Upper lobe of left lung (tissue), 6 donors: Measurements from ENCODE around the gene FBXL20. TPM values are rescaled to one million over a fixed set of nuclear protein-coding genes. Genes with fewer than 3 reads are reported as not detected.

ENCODE experiments used
- ATAC-seq, 2 donors: fragments of 200-7000 bp; cut with Tn5 transposase; one replicate each; pipeline ENCODE4 v1.9.1; 2022; ENCODE audit warnings: mild to moderate bottlenecking in 2 of 2, moderate library complexity in 2 of 2; ENCODE audit not compliant: low FRiP score in 2 of 2
- DNase-seq, 2 donors: peaks; one replicate each; pipeline ENCODE4 v3.0.0-alpha.2; 2019 to 2020
- H3K27ac ChIP-seq, 4 donors: fragments of 200-600 bp; sonication (generic); one replicate each; pipeline ENCODE4 v1.5.1; 2016 to 2019
- H3K27me3 ChIP-seq, 4 donors: fragments of 200-600 bp; sonication (generic); one replicate each; pipeline ENCODE4 v1.5.1; 2017 to 2019
- H3K36me3 ChIP-seq, 4 donors: fragments of 200-600 bp; sonication (generic); one replicate each; pipeline ENCODE4 v1.5.1; 2016 to 2019
- H3K4me1 ChIP-seq, 4 donors: fragments of 200-600 bp; sonication (generic); one replicate each; pipeline ENCODE4 v1.5.1; 2018 to 2019
- H3K4me3 ChIP-seq, 4 donors: fragments of 200-600 bp; sonication (generic); one replicate each; pipeline ENCODE4 v1.5.1; 2017 to 2019; ENCODE audit warnings: mild to moderate bottlenecking in 2 of 4, moderate library complexity in 1 of 4
- H3K9me3 ChIP-seq, 4 donors: fragments of 200-600 bp; sonication (generic); one replicate each; pipeline ENCODE4 v1.5.1; 2018 to 2019
- EP300 ChIP-seq, 4 donors: sonication (generic); formaldehyde crosslinking; IDR thresholded peaks; one replicate each; pipeline ENCODE4 v1.5.1; 2017; ENCODE audit warnings: antibody characterized with exemption in 4 of 4, control low read depth in 2 of 4
- POLR2A ChIP-seq, 4 donors: fragments of 450-650 bp; IDR thresholded peaks; one replicate each; pipeline ENCODE4 v1.5.1; 2016 to 2017; ENCODE audit warnings: antibody characterized with exemption in 4 of 4, mild to moderate bottlenecking in 2 of 4
- POLR2AphosphoS5 ChIP-seq, 2 donors: sonication (generic); formaldehyde crosslinking; IDR thresholded peaks; one replicate each; pipeline ENCODE4 v1.5.1; 2017; ENCODE audit warnings: antibody characterized with exemption in 2 of 2
- WGBS, 2 donors: methylation state at CpG; one replicate each; pipeline ENCODE4 v1.1.5; 2017 to 2018; 5-methylcytosine and 5-hydroxymethylcytosine counted together
- total RNA-seq, 6 donors: library from RNA; depleted of rRNA in 4 of 6; stranded (reverse); fragments of >200 nt in 4 of 6; gene quantifications; one replicate each; pipeline versions ENCODE4 v1.1.0 to v1.2.1, GENCODE V29; 2016 to 2021
- TF ChIP-seq, protein P1 (sequence below), 6 experiments: fragments of 450-650 bp in 4 of 6; fragments of 200-600 bp in 2 of 6; sonication (generic) in 2 of 6; IDR thresholded peaks; one replicate each; pipeline ENCODE4 v1.5.1; 2016 to 2019; ENCODE audit warnings: antibody characterized with exemption in 6 of 6
- donor health status: DM: no; HTN: no; CAD: no; lungs with moderate emphysema.
- donor health status: DM: no; HTN: yes; CAD: no; lungs with severe emphysema.

Gene FBXL20
- total RNA-seq, 6 donors from 2014 or later = 7.6 to 53.4 (median 30.4) TPM

DNA sequence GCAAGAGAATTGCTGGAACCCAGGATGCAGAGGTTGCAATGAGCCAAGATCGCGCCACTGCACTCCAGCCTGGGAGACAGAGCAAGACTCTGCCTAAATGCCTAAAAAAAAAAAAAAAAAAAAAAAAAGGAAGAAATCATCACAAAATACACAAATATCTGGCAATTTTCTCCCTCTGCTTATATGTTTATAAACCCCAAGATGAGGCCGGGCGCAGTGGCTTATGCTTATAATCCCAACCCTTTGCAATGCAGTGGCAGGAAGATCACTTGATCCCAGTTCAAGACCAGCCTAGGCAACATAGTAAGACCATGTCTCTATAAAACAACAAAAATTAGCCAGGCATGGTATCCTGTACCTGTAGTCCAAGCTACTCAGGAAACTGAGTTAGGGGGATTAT is 28.2 kb upstream of the FBXL20 start:
- no peaks in the 10 kb centered on the region for H3K4me1 ChIP-seq
- ATAC-seq (no peak), DNase-seq (no peak)
- TF ChIP-seq, protein P1, sequence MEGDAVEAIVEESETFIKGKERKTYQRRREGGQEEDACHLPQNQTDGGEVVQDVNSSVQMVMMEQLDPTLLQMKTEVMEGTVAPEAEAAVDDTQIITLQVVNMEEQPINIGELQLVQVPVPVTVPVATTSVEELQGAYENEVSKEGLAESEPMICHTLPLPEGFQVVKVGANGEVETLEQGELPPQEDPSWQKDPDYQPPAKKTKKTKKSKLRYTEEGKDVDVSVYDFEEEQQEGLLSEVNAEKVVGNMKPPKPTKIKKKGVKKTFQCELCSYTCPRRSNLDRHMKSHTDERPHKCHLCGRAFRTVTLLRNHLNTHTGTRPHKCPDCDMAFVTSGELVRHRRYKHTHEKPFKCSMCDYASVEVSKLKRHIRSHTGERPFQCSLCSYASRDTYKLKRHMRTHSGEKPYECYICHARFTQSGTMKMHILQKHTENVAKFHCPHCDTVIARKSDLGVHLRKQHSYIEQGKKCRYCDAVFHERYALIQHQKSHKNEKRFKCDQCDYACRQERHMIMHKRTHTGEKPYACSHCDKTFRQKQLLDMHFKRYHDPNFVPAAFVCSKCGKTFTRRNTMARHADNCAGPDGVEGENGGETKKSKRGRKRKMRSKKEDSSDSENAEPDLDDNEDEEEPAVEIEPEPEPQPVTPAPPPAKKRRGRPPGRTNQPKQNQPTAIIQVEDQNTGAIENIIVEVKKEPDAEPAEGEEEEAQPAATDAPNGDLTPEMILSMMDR (IDR thresholded peaks at IDR 0.05) = no peak
- no peak for TF ChIP-seq EP300 (IDR thresholded peaks at IDR 0.05)
- no peak for TF ChIP-seq POLR2AphosphoS5 (IDR thresholded peaks at IDR 0.05)
- no peak for TF ChIP-seq POLR2A (IDR thresholded peaks at IDR 0.05)
- no peak overlapping the region for H3K27ac ChIP-seq
- H3K9me3 ChIP-seq = no peaks in the 10 kb centered on the region
- H3K4me3 ChIP-seq = no peak overlapping the region
- H3K27me3 ChIP-seq = no peaks in the 10 kb centered on the region
- peaks cover 35 to 100% (median 87%) of the 10 kb centered on the region in 4 donors for H3K36me3 ChIP-seq
- WGBS, 2 donors = 97% methylated on average over 4 of the region's 4 CpGs

- Histone ChIP-seq H3K4me1 (no peaks in the 10 kb centered on the region), H3K36me3 (peaks cover 39 to 95% (median 76%) of the 10 kb centered on the region in 4 donors), H3K27me3 (no peaks in the 10 kb centered on the region), H3K4me3 (no peak overlapping the region), H3K9me3 (no peaks in the 10 kb centered on the region), H3K27ac (no peak overlapping the region)
- 88 to 91% methylated on average over 1 of the region's 1 CpG for WGBS, 2 donors
- no peak for DNase-seq
- TF ChIP-seq, protein P1 (IDR thresholded peaks at IDR 0.05) = no peak
- TF ChIP-seq EP300 (IDR thresholded peaks at IDR 0.05) (no peak), POLR2AphosphoS5 (IDR thresholded peaks at IDR 0.05) (no peak), POLR2A (IDR thresholded peaks at IDR 0.05) (no peak)
- ATAC-seq = no peak
Observed at GRCh38 chr17:39416141-39416540, 14.7 kb upstream of the FBXL20 start.

- no peak for ATAC-seq
- Histone ChIP-seq H3K27ac (no peak overlapping the region), H3K9me3 (no peaks in the 10 kb centered on the region), H3K27me3 (no peaks in the 10 kb centered on the region), H3K36me3 (peaks cover 24 to 93% (median 70%) of the 10 kb centered on the region in 4 donors), H3K4me1 (no peaks in the 10 kb centered on the region), H3K4me3 (no peak overlapping the region)
- 95 to 97% methylated on average over 10 to 13 of the region's 13 CpGs for WGBS, 2 donors
- no peak for TF ChIP-seq POLR2A (IDR thresholded peaks at IDR 0.05)
- no peak for TF ChIP-seq POLR2AphosphoS5 (IDR thresholded peaks at IDR 0.05)
- no peak for TF ChIP-seq EP300 (IDR thresholded peaks at IDR 0.05)
- TF ChIP-seq, protein P1 (IDR thresholded peaks at IDR 0.05) = no peak
- DNase-seq = no peak
Observed at GRCh38 chr17:39410279-39410678, 8.9 kb upstream of the FBXL20 start.

DNA sequence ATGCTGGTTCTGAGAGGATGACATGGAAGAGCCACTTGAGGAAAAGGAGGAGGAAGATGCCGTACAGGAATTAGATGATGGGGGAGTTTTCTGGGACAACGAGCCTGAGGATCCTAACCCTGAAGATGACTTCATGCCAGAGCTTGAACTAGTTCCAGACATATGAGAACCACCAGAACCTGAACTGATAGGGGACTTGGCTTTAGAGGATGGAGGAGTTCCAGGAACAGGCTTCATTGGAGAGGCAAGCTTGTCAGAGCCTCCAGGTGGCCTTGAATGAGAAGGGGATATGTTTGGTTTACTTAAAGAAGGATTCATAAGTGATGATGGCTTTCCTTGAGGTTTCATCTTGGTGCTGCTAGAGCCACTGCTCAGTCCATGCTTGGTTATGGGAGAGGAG is 6.9 kb upstream of the FBXL20 start:
- no peak for ATAC-seq
- TF ChIP-seq POLR2AphosphoS5 (IDR thresholded peaks at IDR 0.05) = no peak
- no peak for TF ChIP-seq POLR2A (IDR thresholded peaks at IDR 0.05)
- TF ChIP-seq, protein P1 (IDR thresholded peaks at IDR 0.05) = no peak
- TF ChIP-seq EP300 (IDR thresholded peaks at IDR 0.05) = no peak
- H3K36me3 ChIP-seq = peaks cover 14 to 79% (median 59%) of the 10 kb centered on the region in 4 donors

DNA sequence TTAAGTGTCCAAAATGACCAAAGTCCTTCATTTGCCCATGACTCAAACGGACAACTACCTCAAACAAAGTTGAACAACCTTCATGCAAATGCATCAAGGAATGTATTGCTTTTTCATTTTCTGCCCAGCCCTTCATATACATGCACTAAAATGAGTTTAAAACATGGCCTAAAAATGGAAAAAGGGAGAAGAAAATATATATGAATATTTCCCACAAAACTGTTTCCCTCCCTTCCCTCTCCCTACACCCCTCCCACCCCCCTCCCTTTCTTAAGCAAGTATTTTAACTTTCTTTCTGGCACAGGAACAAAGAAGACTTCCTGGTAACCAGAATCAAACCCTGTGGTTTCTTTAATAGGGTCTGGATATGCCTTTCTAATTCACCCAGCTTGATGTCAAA is 5.5 kb upstream of the FBXL20 start:
- Histone ChIP-seq H3K36me3 (peaks cover 9 to 65% (median 48%) of the 10 kb centered on the region in 4 donors), H3K27me3 (no peaks in the 10 kb centered on the region), H3K4me3 (no peak overlapping the region), H3K27ac (no peak overlapping the region), H3K4me1 (peaks cover 0 to 5% (median 4%) of the 10 kb centered on the region in 4 donors), H3K9me3 (no peaks in the 10 kb centered on the region)
- ATAC-seq (no peak), DNase-seq (no peak)
- TF ChIP-seq EP300 (IDR thresholded peaks at IDR 0.05) (no peak), POLR2AphosphoS5 (IDR thresholded peaks at IDR 0.05) (no peak), POLR2A (IDR thresholded peaks at IDR 0.05) (no peak)
- TF ChIP-seq, protein P1 (IDR thresholded peaks at IDR 0.05) = no peak
- WGBS, 2 donors = 76% methylated on average over 1 of the region's 1 CpG

More for the DNA sequence above, 6.9 kb upstream of the FBXL20 start:
- Histone ChIP-seq H3K4me3 (no peak overlapping the region), H3K27me3 (no peaks in the 10 kb centered on the region), H3K9me3 (no peaks in the 10 kb centered on the region), H3K27ac (no peak overlapping the region), H3K4me1 (no peaks in the 10 kb centered on the region)
- DNase-seq = no peak
- 93 to 98% methylated on average over 2 of the region's 2 CpGs for WGBS, 2 donors
